CD4-positive, alpha-beta T cell treated with Interleukin-21 for 1 hour (primary cell): ENCODE results near the gene ATG9A.
"Not testable (repeated sequence)": the region's sequence is repeated elsewhere in the genome, so short reads cannot be mapped to it uniquely, and the experiment has no call there.

ENCODE experiments used
- DNase-seq: peaks from one replicate; pipeline ENCODE4 v3.0.0-alpha.2; 2020

ATG9A gene, protein sequence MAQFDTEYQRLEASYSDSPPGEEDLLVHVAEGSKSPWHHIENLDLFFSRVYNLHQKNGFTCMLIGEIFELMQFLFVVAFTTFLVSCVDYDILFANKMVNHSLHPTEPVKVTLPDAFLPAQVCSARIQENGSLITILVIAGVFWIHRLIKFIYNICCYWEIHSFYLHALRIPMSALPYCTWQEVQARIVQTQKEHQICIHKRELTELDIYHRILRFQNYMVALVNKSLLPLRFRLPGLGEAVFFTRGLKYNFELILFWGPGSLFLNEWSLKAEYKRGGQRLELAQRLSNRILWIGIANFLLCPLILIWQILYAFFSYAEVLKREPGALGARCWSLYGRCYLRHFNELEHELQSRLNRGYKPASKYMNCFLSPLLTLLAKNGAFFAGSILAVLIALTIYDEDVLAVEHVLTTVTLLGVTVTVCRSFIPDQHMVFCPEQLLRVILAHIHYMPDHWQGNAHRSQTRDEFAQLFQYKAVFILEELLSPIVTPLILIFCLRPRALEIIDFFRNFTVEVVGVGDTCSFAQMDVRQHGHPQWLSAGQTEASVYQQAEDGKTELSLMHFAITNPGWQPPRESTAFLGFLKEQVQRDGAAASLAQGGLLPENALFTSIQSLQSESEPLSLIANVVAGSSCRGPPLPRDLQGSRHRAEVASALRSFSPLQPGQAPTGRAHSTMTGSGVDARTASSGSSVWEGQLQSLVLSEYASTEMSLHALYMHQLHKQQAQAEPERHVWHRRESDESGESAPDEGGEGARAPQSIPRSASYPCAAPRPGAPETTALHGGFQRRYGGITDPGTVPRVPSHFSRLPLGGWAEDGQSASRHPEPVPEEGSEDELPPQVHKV

DNA sequence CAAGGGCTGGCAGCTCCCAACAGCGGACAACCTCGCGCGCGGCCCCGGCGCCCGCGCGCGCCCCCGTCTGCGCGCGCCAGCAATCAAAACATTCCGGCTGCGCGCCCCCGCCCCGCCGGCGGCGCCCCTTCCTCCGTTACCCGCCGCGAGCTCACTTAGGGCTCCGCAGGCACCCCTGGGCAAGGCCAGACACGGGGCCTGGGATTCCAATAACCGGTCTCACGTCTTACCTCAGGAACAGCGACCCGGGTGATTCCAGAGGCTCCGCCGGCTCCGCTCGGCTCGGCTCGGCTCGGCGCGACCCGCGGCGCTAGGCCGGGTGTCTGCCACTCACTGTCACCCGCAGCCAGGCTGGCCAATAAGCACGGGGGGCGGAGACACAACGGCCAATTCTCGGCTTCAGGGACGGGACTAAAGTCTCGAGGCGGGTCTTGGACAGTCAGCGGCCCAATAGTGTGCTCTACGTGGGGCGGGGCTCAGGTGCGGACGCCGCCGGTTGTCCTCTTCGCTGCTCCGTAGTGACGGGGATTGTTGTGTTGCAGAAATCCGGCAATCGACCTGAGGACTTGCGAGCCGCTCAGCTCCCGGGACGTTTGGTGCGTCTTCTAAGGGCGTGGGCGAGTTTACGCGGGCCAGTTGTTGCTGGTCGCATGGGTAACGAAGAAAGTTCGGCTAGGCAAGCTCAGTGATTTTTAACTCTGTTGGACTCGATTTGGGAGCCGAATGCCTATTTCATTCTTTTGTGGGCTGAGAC is at the start of gene ATG9A, which contains the start of gene ANKZF1:
TSS of gene ATG9A (minus strand) at position 332 of the 754 bp plus-strand sequence. CDS start 1,612 bp downstream, outside the sequence.
TSS of gene ANKZF1 (plus strand) at position 502 of the 754 bp plus-strand sequence. CDS start 452 bp downstream, outside the sequence.
- peak; percentile 99 for DNase-seq

DNA sequence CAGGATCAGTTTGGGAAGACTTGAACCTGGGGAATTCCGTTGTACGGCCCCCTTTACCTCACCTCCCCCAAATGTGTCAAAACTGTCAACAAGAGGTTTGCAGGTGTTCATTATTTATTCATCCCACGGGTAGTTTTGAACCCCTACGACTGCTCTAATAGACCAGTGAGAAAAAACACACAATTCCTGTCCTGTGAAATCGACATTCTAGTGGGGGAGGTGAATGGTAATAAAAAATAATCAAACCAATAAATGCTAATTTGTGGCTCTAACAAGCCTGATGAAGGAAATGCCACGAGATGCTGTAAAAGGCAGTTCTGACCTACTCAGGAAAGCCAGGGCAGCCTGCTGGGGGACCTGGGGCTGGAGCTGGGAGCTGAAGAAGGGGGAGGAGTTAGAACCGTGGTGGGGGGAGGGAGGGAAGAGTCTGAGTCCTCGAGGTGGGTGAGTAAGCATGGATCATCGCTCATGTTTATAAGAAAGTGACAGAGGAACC is 49.3 kb upstream of the ATG9A start:
- peak; percentile 22 for DNase-seq

DNA sequence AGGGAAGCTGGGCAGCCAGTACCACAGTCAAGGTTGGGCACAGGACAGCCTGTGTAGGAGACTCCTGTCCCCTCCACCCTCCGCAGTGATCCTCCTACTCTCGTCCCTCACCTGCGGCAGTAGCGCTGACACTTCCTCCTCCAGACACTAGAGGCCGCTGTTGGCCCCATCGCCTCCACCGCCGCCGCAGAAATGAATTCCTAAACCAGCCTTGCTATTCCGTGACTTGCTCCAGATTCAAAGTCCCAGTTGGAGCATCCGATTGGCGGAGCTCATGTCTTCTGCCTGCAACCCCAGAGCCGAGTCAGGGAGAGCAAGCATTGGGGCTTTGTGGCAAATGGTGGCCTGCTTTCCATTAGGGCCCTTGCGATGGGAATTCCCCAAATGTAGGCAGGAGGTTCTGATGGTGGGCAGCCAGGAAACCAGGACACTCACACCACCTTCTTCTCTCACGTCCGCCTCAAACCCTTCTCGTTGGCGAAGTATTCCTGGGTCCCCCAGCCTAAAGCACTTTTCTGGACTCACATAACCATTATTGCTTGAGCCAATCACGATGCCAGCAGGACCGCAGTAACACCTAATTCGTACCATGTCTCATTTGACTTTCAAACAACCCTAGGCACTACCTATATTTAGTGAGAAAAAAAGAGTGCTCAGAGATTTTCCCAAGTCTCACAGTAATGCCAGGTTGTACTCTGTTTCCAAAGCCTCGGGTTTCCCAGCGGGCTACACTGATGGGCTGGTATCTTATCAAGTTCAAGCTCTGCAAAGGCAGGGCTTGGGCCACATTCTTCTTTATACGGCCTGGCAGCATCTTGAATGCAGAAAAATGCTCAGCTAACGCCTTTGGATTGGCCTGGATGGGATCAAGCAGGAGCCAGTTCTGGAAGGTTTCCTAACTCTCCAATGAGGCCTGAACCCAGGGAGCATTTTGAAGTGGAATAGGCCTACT is 48.5 kb upstream of the ATG9A start:
- DNase-seq = peak; percentile 82

DNA sequence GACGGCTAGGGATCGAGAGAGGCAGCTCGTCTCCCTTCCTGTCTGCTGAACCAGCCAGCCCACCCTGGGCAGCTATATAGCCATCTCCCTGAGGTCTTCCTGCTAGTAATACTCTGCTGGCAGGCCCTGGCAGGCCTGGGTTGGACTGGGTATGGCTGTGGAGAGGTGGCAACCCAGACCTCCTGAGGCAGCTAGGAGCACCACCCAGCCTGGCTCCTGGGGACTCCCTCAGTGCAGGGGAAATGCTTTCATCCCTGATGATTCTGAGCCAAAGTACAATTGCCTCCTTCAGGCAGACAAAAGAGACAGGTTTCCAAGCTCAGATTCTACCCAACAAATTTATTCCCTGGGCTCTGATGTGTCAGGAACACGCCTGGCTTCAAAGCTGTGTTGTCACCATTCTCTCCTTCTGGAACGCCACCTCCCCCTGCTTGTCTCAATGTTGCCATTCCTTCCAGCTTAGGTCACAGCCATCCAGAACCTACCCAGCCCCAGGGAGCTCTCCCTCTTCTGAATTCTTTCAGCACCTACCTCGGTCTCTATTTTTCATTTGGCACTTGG is 45.0 kb upstream of the ATG9A start:
- DNase-seq = no peak

DNA sequence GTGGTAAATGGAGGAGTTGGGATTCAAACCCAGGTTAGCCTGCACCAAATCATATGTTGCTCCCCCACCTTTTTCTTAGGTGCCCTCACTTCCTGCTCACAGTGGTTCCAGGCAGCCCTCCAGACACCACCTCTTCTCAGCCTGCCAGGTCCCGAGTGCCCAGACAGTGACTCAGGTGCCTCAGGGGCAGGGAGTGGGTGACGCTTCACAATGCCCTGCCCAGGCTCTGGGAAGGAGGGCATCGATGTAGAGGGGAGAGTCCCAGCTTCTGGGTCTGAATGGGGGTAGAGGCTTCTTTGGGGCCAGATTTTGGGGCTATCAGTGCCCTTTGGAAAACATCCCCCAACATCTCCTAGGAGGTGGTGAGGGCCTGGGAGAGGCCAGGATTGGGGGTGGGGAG is 44.5 kb upstream of the ATG9A start:
- no peak for DNase-seq

DNA sequence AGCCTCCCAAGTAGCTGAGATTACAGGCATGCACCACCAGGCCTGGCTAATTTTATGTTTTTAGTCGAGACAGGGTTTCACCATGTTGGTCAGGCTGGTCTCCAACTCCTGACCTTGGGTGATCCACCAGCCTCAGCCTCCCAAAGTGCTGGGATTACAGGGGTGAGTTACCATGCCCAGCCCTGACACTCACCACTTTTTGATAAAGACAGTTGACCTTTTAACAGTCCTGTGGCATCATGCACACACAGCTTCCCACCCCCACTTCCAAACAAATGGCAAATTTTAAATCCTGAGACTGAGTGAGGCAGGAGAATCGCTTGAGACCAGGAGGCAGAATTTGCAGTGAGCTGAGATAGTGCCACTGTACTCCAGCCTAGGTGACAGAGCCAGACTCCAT is 43.6 kb upstream of the ATG9A start:
- DNase-seq = no peak

DNA sequence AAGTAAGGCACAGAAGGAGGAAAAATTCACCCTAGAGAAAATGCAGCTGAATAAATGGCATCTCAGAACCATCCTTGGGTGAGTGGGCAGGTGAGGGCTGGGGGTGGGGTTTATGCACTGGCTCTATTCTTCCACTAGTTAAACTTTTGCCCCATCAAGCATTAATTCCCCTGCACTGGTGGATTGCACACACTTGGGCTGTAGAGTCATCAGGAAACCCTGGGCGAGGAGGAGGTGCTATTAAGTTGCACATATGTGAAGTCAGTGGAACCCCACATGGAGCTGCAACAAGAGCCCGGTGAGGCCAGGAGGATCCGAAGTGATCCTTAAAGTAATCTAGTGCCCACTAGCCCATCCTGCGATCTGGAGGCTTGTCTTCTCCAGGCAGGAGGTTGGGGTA is 42.9 kb upstream of the ATG9A start:
- DNase-seq = no peak

DNA sequence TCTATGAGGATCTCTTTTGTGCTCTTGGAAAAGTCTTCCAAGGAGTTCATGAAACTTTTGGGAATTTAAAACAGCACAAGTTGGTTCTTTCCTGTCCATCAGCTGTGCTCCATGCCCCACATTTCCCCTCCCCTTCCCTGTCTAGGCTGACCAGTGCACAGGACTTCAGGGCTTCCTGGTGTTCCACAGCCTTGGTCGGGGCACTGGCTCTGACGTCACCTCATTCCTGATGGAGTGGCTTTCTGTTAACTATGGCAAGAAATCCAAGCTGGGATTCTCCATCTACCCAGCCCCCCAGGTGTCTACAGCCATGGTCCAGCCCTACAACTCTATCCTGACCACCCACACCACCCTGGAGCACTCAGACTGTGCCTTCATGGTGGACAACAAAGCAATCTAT is 41.6 kb upstream of the ATG9A start:
- no peak for DNase-seq

DNA sequence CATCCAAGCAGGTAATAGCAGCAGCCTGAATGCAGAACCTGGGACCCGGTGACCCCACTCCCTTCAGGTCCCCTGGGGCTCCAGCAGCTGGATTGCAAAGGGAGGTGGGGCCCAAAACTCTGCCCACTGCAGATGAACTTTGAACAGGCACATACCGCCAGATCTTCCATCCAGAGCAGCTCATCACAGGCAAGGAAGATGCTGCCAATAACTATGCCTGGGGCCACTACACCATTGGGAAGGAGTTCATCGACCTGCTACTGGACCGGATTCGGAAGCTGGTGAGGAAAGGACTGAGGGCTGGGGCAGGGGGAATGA is 40.6 kb upstream of the ATG9A start:
- DNase-seq = no peak

DNA sequence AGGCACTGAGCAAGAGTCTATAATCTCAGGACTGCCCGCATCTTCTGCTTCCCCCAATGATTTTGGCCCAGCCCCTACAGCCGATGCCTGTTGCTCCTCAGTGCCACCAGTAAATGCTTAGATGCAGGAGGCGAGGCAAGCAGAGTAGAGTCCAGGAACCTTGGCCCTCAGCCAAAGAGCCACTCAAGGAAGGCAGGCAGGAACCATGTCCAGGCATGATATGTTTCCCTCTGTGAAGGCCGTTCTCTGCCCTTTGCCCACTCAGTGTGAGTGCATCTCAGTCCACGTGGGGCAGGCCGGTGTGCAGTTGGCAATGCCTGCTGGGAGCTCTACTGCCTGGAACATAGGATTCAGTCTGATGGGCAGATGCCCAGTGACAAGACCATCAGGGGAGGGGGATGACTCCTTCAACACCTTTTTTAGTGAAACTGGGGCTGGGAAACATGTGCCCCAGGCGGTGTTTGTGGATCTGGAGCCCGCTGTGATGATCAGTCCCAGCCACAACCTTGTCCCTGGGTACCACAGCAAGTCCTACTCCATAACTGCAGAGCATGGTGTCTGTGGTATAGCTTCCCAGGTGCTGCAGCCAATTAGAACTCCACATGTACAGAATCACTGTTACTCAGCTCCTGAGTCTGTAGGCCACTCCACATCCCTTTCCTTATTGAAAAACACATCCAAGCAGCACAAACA is 40.1 kb upstream of the ATG9A start:
- DNase-seq = no peak

DNA sequence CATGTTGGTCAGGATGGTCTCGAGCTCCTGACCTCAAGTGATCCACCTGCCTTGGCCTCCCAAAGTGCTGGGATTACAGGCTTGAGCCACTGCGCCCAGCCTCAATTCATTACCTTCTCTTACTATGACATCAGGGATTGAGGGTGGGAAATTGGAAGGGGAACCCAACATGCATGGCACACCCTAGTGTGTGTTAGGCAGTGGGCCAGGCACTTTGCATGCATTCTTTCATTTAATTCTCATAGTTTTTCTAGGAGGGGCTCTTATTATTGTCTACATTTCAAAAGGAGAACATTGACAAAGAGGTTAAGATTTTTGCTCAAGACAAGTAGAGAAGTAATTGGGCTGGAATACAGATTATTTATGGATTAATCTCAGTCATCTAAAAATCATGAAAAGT is 38.9 kb upstream of the ATG9A start:
- no peak for DNase-seq

DNA sequence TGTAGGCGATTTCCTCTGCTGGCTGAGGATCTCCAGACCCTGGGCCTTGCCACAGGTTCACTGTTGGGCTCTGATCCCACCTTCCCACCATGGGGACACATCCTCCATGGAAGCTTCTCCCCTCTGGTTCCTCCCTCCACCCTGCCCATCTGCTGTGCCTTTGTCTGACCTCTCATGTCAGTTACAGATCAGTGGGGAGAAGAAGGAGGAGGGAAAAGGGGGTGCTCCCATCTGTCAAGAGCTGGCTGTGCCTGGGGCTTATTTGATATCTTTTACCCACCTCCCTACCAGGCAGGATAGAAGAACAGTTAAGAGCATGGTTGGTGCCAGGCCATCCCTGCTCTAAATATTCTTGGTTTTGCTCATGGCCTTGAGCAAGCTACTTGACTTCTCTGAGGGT is 37.5 kb upstream of the ATG9A start:
- no peak for DNase-seq

DNA sequence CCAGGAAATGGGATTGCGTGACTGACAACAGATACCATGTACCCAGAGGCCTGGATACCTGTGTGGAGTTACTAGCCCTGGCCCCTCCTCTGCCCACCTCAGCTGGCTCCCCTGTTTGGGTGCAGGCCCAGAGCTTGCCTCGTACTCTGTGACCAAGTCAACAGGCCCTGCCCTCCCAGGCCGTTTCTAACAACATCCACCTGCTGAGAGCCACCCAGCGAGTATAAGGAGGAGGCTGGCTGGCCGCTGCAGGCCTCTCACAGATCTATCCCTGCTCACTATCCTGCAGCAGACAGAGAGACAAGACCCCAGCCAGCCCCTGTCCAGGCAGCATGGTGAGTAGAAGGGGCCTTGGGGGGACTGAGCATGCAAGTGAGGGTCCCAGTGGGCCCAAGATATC is 36.8 kb upstream of the ATG9A start:
- no peak for DNase-seq

DNA sequence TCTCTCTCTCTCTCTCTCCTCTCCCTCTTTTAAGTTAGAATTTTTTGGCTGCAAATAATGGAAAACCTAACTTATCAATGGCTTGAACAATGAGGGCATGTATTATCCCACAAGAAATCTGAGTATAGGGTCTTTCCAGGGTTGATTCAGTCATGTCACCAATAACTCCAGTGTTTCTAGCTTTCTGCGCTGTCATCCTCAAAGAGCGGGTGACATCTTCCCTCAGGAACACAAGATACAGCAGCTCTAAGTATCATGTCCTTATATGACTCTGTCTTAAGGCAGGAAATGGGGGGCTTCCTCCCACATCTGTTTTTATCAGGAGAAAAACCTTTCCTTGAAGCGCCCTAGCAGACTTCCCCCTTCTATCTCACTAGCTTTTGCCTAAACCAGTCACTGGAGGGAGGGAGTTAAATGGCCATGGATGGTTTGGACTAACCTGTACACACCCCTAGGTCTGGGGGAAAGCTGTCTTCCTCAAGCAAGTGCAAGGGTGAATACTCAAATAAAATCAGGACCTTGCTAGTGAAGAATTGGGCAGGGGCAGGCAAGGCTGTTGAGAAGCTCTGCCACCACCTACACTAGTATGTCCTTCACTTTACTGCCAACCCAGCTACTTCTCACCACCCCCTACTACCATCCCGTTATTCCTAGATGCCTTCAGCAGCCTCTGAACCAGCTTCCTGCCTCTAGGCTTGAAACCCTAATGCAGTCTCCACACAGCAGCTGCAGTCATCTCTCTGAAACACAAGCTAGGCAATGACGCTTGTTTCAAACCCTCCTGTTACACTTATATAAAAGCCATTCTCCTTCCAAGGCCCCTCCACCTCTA is 31.8 kb upstream of the ATG9A start:
- DNase-seq = no peak

DNA sequence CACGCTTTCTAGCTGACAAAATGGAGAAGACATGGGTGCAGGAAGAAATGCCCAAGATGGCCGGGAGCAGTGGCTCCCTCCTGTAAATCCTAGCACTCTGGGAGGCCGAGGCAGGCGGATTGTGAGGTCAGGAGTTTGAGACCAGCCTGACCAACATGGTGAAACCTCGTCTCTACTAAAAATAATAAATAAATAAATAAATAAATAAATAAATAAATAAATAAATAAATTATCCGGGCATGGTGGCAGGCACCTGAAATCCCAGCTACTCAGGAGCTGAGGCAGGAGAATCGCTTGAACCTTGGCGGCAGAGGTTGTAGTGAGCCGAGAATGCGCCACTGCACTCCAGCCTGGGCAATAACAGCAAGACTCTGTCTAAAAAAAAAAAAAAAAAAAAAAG is 29.5 kb upstream of the ATG9A start:
- not testable (repeated sequence) for DNase-seq

DNA sequence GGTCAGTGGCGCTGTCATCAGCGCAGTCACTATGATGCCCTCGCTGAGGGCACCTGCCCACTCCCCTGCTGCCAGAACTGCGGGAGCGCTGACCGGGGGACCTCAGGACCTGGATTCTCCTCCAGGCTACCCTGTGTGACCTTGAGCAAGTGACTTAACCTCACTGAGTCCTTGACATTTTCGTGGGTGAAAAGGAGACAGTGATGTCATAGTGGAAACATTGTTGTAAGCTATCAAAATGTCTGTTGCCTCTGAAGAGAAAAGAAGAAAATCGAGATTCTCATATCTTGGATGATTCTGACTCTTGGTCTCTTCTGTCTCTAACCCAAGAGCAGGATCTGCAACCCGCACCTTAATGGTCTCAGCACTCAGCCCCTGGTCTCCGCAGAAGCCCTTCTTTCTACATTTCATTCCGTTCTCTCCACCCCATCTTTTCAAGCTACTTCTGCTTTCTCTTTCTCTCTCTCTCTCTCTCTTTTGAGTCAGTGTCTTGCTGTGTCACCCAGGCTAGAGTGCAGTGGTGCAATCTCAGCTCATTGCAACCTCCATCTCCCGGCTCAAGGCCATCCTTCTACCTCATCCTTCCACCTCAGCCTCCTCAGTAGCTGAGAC is 25.3 kb upstream of the ATG9A start:
- DNase-seq = peak; percentile 58

DNA sequence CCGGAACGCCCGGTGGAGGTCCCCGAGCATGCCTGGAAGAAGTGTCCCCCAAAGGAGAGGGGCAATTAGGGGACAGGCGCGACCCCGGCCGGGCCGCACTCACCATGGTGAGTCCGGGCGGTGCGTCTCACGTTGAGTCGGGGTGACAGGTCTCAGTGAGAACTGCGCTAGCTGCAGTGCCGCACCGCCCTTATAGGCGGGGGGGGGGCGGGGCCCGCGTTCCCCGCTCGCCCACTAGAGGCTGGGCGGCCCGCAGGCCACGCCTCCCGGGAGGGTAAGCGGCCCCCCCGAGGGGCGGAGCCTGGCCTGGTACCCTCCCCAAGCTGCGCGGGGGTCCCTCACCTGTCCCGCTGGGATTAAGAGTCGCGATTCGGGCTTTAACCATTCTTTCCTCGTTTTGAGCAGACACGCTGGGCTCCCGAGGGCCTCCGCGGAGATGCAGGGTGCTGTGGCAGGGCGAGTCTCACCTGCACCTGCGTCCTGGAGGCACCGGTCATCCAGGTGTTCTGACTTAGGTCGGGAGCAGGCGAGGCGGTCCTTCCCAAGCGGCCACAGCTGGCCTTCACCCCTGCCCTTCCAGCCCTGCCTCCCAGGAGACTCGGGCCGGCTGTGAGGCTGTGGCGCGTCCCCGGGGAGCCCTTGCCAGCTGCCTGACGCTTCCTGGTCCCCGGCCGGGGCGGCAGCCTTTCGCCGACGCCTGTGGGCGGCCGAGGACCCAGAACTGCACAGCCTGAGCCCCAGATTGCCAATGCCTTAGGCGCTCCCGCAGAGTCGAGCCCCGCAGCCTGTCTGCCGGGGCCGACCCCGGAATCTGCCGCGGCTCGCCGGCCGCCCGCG is 24.5 kb upstream of the ATG9A start, which contains the start of gene TUBA4A:
TSS of gene TUBA4A (minus strand) at position 166 of the 837 bp plus-strand sequence. CDS start at position 106, 60 bp downstream.
- DNase-seq = peak; percentile 93
